ENCODE measurements around the gene FHIP1B. TPM values are rescaled to one million over a fixed set of nuclear protein-coding genes. Genes with fewer than 3 reads are reported as not detected.

Gene FHIP1B
- total RNA-seq, 1 experiment from 2014 or later: 32.1 TPM

DNA sequence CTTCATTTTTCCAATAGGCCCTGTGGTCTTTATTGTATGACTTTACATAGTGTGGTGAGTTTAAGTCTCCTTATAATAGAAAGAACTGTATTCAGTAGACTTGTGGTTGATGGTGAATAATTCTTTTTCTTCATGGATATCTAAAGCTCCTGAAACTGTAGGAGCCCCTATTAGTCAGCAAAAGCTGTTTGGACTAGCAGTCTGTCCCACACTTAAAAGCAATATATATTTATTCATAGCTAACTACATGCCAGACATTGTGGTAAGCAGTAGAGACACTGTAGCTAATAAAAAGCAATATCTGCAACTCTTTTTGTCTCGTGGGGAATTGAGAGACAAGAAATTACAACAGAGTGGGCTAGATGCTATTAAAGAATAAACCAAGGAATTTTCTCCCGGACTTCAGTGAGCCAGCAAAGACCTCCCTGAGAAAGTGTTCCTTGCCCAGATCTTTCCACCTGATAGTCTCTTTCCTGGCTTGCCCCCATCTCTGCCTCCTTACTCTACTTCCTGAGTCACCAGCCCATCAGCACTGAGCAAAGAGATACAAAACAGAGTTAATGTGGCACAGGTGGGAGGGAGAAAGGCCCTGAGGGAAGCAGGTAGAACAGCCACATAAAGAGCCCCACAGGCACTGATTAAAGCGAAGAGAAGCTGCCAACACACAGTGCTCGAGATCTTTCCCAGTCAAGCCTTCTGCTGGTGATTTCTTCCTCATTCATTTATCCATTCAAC lies 36.8 kb downstream of the FHIP1B start:
- ChIA-PET POLR2A (no interaction called here), RAD21 (ENCODE audit: low non-redundant PET in 1 of 2, low total read pairs in 2 of 2, uncharacterized antibody in 2 of 2, unreplicated experiment in 2 of 2) (no interaction called here), CTCF (no interaction called here)
- DNase-seq (ENCODE audit: low read depth, low spot score): no peak
- Histone ChIP-seq H3K4me3 (replicated peaks in 1 of 2; ENCODE audit: low read depth in 1 of 2, low read length in 2 of 2) (no peak overlapping the region), H2AFZ (ENCODE audit: low read depth, low read length, poor library complexity, severe bottlenecking) (no peak overlapping the region), H3K4me2 (ENCODE audit: low read length) (no peak overlapping the region), H3K9me3 (ENCODE audit: control insufficient read depth in 1 of 2, insufficient read depth in 1 of 2, low read depth in 1 of 2, low read length in 2 of 2) (no peaks in the 10 kb centered on the region), H3K36me3 (ENCODE audit: control insufficient read depth in 1 of 2, insufficient read depth in 2 of 2, low read length in 2 of 2) (no peaks in the 10 kb centered on the region), H3K4me1 (ENCODE audit: control insufficient read depth in 1 of 2, insufficient read depth in 2 of 2, low read length in 2 of 2) (no peaks in the 10 kb centered on the region), H3K27ac (ENCODE audit: low read depth, low read length) (no peak overlapping the region), H3K9ac (ENCODE audit: low read length) (no peak overlapping the region), H3K79me2 (ENCODE audit: insufficient read depth, low read length) (no peaks in the 10 kb centered on the region), H3K27me3 (ENCODE audit: insufficient read depth, low read length) (peaks cover 43% of the 10 kb centered on the region), H4K20me1 (ENCODE audit: insufficient read depth) (no peaks in the 10 kb centered on the region), H3K9me2 (ENCODE audit: insufficient read depth) (no peaks in the 10 kb centered on the region)
- intact Hi-C loops (cut with micrococcal nuclease): no loop called here
- no TSS peak for BruUV-seq (replicated peaks)
- TF ChIP-seq CBX3 (IDR thresholded peaks at IDR 0.05; ENCODE audit: low read depth) (no peak), EZH2 (IDR thresholded peaks at IDR 0.05) (no peak), SRF (IDR thresholded peaks at IDR 0.05; ENCODE audit: low read depth) (no peak), POLR2AphosphoS5 (IDR thresholded peaks at IDR 0.05; ENCODE audit: low read depth, low read length) (no peak), FOSL1 (IDR thresholded peaks at IDR 0.05; ENCODE audit: low read depth) (no peak), CEBPB (IDR thresholded peaks at IDR 0.05; ENCODE audit: low read depth) (no peak), POLR2A (IDR thresholded peaks at IDR 0.05; ENCODE audit: borderline replicate concordance, extremely low read depth, insufficient read depth, insufficient read length) (no peak), EZH2phosphoT487 (IDR thresholded peaks at IDR 0.05; ENCODE audit: borderline replicate concordance) (no peak), ZFX (IDR thresholded peaks at IDR 0.05) (no peak), ZNF274 (IDR thresholded peaks at IDR 0.05; ENCODE audit: low read depth, low read length) (no peak)
- TF ChIP-seq, protein P1, sequence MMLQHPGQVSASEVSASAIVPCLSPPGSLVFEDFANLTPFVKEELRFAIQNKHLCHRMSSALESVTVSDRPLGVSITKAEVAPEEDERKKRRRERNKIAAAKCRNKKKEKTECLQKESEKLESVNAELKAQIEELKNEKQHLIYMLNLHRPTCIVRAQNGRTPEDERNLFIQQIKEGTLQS (IDR thresholded peaks at IDR 0.05): no peak
- TF ChIP-seq, protein P2, sequence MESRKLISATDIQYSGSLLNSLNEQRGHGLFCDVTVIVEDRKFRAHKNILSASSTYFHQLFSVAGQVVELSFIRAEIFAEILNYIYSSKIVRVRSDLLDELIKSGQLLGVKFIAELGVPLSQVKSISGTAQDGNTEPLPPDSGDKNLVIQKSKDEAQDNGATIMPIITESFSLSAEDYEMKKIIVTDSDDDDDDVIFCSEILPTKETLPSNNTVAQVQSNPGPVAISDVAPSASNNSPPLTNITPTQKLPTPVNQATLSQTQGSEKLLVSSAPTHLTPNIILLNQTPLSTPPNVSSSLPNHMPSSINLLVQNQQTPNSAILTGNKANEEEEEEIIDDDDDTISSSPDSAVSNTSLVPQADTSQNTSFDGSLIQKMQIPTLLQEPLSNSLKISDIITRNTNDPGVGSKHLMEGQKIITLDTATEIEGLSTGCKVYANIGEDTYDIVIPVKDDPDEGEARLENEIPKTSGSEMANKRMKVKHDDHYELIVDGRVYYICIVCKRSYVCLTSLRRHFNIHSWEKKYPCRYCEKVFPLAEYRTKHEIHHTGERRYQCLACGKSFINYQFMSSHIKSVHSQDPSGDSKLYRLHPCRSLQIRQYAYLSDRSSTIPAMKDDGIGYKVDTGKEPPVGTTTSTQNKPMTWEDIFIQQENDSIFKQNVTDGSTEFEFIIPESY (IDR thresholded peaks at IDR 0.05; ENCODE audit: extremely low read depth, insufficient replicate concordance, low read length): no peak
- ATAC-seq: no peak

All from HCT116 (cell line).